GM18909 (cell line): Measurements from ENCODE around the gene GGNBP2.
"Not testable (repeated sequence)": the region's sequence is repeated elsewhere in the genome, so short reads cannot be mapped to it uniquely, and the experiment has no call there.

Source experiments
- ATAC-seq: cut with Tn5 transposase; IDR thresholded peaks from one replicate; pipeline ENCODE4 v1.9.1; 2021; ENCODE audit warnings: mild to moderate bottlenecking; ENCODE audit not compliant: unreplicated experiment, poor library complexity

GGNBP2 gene

DNA sequence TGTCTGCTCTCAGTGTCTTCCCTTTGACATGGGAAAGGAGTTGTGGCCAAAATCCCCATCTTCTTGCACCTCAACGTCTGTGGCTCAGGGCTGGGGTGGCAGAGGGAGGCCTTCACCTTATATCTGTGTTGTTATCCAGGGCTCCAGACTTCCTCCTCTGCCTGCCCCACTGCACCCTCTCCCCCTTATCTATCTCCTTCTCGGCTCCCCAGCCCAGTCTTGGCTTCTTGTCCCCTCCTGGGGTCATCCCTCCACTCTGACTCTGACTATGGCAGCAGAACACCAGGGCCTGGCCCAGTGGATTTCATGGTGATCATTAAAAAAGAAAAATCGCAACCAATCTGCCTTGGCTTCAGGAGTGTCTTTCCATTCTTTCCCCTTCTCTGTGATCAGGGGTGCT, 55.7 kb downstream of the GGNBP2 start:
- no peak for ATAC-seq

DNA sequence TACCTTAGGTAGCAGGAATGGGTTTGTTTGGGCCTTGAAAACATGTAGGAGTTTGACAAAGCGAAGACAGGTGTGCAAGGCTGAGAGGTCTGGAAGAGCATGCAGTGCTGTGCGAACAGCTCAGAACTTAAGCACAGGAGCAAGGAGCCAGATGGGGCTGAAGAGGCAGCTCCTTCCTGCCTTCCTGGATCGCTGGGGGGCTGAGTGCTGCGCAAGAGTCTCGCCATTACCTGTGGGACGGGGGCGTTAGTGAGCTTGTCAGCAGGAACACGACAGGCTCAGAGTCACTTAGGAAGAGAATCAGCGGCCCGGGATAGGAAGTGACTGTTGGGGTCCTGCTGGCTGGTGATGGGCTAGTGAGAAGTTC, 56.2 kb downstream of the GGNBP2 start:
- ATAC-seq = no peak

DNA sequence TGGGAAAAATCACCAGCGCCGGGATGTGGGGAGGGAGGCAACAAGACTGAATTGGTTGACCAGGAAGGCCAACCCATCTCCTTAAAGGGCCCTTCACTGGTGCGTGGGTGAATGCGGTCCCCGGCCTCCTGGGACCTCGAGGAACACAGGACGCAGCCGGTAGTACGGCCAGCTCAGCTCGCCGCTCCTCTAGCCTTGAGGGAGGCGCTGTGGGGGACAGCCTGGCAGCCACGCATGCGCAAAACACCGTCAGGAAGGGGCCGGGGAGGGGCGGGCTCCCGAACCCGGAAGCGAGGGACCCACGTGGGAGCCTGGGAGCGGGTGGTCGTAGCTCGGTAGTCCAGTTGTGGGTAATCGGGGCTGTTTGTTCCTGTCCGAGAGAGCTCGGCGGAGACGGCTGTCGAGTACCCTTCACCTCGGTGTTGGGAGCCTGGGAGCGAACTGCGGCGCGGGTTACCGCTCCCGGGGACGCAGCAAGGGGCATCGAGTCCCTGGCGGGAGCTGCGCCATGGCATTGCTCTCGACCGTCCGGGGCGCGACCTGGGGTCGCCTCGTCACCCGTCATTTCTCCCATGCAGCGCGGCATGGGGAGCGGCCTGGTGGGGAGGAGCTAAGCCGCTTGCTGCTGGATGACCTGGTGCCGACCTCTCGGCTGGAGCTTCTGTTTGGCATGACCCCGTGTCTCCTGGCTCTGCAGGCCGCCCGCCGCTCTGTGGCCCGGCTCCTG, 56.7 kb downstream of the GGNBP2 start, which contains the start of gene MRM1:
MRM1 (plus strand) TSS at position 281 of the 727 bp plus-strand sequence; CDS start at position 509, 228 bp downstream.
- ATAC-seq = peak; percentile 79

DNA sequence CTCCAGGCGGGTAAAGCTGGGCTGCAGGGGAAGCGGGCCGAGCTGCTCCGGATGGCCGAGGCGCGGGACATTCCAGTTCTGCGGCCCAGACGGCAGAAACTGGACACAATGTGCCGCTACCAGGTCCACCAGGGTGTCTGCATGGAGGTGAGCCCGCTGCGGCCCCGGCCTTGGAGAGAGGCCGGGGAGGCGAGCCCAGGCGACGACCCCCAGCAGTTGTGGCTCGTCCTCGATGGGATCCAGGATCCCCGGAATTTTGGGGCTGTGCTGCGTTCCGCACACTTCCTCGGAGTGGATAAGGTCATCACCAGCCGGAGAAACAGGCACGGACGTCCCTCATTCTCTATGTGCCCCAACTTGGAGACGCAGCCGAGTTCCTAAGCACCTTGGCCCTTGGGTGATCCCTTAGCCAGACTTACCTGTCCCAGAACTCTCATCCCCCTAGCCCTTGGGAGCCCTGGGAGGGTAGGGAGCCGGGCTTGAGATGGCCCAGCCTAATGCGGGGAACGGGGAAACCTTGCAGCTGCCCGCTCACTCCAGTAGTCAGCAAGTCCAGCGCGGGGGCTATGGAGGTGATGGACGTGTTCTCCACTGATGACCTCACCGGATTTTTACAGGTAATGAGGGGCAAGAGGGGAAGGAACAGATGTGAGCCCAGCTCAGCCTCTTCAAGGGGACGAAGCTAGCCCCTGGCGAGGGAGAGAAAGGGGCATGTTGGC, 57.5 kb downstream of the GGNBP2 start:
- no peak for ATAC-seq

DNA sequence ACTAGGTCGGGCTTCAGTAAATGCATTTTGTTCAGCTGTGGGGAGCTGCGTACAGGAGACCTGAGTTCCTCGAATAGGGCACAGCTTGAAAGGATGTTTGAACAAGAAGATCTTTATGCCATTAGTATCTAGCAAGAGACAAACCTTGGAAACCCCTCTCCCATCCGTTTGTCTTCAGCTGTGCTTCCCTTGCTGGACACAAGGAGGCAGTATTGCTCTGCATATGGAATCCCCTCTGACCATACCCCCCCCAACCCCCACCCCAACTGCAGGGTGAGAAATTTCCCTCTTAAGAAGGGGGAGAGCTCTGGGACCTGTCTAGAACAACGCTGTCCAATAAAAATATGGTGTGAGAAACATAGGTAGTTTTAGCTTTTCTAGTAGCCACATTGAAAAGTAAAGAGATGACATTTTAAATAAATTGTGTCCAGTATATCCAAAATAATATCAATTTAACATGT, 58.2 kb downstream of the GGNBP2 start:
- ATAC-seq = no peak

DNA sequence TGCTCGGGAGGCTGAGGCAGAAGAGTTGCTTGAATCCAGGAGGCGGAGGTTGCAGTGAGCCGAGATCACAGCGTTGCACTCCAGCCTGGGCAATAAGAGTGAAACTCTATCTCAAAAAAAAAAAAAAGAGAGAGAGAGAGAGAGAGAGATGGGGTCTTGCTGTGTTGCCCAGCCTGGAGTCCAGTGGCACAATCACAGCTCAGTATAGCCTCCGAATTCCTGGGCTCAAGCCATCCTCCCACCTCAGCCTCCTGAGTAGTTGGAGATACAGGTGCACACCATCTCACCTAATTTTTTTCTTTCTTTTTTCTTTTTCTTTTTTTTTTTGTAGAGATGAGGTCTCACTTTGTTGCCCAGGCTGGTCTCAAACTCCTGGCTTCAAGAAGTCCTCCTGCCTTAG, 60.3 kb downstream of the GGNBP2 start:
- not testable (repeated sequence) for ATAC-seq

DNA sequence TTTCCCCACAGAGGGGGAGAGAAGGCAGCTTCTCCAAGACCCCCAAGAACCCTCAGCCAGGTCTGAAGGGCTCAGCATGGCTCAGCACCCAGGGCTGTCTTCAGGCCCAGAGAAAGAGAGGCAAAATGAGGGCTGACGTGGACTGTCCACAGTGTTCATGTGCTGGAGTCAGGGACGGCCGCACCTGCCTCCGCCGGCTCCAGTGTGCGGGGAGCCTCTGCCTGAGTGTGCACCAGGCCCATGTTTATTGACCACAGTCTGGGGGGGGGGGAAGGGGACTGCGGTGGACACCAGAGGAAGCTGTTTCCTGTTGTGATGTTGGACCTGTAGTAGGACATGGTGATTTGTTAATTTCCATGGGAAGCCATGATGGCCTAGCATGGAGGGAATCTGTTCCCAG, 63.6 kb downstream of the GGNBP2 start:
- no peak for ATAC-seq

DNA sequence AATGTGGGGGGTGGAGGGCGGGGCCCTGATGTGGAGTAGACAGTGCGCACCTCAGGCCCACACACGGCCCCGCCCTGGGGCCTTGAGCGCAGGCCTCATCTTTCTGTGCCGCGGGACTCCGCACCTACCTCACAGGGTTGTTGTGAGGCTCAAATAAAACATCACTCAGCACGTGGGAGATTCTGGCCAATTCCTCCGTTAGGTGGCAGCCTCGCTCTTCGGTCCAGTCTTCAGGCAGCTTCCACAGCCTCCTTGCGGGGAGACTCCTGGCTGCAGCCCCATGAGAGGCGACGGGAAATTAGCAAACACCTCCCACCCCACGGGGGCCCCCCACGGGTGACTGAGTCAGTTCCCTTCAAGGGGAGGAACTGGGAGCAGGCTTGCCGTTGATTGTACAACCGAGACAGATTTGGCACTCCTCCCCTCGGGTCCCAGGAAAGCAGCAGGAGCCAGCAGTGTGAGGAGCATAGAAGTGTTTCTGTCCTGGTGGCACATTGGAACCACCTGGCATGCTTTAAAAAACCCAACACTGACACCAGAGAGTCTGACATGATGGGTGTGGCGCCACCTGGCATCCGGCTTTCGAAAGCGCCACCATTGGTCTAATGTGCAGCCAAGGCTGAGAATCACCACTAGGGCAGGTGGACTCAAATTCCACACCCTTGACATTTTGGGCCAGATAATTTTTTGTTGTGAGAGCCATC, 64.2 kb downstream of the GGNBP2 start:
- ATAC-seq = no peak

DNA sequence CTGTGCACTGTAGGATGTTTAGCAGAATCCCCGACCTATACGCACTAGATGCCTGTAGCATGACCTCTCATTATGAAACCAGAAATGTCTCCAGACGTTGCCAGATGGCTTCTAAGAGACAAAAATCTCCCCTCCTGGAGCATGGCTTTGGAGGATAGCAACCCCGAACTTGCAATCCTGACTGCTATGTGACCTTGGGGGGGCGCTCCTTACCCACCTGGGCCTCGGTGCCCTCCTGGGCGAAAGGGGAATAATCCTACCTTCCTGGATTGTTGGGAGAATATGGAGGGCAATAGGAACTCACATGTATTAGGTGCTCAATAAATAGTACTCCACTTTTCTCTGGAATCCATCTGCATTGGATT, 64.8 kb downstream of the GGNBP2 start:
- ATAC-seq = no peak

DNA sequence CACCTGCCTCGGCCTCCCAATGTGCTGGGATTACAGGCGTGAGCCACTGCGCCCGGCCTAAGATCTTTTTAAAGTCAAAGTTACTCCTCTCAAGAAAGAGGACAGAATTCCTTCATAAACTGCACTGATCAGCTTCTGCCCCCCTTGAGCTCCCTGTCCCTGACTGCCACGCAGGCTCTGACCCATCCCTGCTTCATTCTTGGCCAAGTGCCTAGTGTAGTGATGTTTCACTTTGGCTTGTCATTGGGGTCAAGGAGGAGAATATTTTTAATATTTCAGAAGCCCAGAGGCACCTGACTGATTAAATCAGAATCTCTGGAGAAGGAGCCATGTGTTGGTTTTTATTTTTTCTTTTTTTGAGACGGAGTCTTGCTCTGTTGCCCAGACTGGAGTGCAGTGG, 65.8 kb downstream of the GGNBP2 start:
- no peak for ATAC-seq

DNA sequence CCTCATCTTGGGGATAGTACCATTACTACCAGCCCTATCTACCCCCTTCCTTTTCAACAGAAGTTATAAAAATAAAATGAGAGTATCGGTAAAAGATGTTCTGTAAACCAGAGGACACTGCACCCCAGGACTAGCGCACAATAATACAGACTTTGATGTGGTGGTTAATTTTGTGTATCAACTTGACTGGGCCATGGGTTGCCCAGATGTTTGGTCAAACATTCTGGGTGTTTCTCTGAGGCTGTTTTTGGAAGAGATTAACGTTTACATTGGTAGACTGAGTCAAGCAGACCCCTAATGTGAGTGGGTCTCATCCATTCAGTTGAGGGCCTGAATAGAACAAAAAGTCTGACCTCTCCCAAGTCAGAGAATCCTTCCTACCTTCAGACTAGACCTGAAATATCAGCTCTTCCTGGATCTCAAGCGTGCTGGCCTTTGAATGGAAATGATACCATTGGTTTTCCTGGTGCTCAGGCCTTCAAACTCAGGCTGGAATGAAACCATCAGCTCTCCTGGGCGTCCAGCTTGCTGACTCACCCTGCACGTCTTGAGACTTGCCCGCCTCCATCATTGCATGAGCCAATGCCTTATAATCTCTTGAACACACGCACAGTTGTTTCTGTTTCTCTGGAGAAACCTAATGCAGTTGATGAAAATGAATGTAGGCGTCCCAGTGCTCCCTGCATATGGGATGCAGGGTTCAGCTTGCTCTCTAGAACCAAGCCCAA, 66.8 kb downstream of the GGNBP2 start:
- no peak for ATAC-seq

DNA sequence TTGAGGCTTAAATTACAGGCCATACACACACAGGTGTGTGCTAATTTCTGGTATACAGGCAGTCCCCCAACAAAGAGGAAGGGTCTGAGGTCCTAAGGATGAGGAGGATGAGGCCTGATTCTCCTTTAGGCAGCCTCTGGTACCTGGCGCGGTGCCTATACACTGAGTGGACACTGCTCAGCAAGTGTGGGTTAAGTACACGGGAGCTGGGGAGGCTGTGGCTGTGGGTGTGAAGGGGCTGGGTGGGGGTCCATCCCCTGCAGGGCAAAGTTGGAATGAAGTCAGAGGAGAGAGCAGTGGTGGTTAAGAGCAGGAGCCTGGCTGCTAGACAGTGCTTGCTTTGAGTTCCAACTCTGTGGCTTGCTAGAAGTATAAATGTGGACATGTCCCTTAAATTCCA, 67.6 kb downstream of the GGNBP2 start:
- ATAC-seq = no peak

DNA sequence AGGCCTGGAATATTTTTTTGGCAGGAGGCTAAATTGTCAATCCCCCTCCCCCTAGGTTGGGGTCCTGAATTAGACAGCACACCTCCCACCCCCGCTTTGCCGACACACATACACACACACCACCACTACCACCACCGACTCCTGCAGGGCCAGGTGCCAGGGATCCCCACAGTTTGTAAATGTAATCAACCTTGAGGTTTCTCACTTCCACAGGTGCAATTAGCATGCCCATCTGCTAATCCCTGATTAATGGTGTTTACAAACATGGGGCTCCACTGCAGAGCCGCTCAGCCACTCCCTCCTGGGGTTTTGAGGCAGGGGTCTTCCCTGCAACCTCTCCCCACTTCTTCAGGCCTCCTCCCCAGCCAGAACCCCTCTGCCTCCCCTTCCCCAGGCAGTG, 68.4 kb downstream of the GGNBP2 start:
- no peak for ATAC-seq

DNA sequence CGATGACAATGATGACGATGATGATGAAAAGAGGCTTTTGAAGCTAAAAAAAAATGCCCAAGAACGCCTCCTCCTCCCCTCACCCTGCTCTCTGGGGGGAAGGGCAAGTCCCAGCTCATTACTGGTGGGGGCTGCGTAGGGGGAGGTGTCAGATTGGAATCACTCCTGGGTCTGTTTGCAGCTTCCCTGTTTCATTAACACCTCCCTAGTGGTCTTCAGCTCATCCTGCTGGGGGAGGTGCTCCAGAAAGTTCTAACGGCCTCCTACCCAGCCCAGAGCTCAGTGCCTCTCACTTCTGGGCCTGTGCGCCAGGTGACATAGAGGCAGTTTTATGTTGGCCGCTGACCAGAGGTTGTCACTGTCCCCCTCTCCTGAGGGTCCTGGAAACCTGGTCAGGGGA, 69.4 kb downstream of the GGNBP2 start:
- no peak for ATAC-seq

DNA sequence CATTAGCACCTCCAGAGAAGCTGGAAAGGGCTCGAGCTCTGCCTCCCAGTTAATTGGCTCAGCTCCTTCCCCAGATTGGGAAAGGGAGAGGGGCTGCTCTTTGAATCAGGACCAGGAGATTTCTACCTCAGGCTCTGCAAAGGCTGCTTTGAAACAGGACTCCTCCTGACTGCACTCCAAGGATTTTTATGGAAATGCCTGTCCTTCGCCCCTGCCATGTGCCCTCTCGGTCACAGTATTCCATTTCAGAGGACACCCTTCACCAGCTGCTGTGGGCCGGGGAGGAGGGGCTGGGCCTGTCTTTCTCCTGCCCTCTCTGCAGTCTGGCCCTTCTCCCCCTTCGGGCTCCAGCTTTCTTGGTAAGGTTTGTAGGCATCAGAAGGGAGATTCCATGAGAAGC, 70.2 kb downstream of the GGNBP2 start:
- no peak for ATAC-seq

DNA sequence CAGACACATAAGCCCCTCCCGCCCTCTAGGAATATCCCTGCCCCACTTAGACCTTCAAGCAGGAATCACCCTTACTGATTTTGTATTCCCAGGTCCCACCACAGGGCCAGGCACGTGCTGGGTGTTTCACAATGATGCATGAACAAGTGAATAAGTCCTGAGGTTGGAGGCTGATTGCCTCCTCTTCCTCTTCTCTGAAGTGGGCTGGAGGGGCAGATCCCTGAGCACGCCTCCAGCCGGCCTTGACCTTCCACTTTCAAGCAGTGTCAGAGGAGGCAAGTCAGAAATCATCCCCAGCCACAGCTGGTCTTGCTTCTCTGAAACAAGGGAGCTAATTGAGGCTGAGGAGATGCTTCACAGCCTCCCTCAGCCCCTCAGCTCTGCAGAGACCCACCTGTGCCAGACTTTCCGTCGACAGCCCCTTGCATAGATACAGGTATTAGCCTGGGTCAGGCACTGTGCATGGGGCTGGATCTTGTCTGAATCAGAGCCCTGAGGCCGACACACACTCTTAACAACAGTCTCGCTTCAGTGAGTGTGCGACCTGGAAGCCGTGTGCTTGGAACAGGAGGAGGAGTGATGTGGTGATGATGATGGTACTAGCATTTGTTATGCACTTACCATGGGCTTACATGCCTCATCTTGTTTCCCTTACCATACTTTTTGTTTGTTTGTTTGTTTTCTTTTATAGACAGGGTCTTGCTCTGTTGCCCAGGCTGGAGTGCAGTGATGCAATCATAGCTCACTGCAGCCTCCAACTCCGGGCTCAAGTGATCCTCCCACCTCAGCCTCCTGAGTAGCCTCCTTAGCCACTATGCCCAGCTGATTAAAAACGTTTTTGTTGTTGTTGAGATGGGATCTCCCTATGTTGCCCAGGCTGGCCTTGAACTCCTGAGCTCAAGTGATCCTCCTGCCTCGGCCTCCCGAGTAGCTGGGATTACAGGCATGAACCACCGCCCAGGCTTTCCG, 71.6 kb downstream of the GGNBP2 start:
- no peak for ATAC-seq

DNA sequence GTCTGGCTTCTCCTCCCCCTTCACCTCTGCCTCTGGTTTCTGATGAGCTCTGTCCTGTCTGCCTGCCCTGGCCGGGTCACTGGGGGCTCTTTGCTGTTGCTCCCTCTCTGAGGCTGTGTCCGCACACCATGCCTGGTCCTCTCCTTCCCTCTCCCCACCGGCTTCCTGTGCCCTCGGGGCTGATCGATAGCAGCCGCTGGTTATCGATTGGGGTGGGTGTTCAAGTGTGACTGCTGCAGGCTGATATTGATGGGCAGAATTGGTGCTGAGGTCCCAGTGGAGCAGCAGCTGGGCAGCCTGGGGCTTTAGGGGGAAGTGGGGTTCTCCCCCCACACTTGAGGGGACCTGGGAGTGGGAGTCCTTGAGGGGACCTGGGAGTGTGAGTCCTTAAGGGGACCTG, 73.1 kb downstream of the GGNBP2 start:
- ATAC-seq = no peak

DNA sequence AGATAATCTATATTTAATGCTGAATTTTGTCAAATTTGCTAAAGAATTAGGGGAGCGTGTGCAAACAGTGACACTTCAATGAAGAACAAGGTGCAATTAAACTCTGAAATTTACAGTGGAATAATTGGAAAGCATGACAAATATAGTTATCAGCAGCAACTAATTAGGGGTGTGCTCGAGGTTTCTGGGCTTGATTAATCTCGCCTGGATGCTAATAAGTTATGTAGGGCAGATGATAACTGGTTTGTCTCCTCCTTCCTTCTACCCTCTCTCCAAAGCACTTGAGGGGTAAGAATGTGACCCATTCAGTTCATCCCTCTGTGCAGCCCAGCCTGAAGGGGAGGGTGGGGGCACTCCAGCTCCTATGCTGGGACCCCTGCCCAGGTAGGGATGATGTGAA, 78.6 kb downstream of the GGNBP2 start:
- no peak for ATAC-seq

DNA sequence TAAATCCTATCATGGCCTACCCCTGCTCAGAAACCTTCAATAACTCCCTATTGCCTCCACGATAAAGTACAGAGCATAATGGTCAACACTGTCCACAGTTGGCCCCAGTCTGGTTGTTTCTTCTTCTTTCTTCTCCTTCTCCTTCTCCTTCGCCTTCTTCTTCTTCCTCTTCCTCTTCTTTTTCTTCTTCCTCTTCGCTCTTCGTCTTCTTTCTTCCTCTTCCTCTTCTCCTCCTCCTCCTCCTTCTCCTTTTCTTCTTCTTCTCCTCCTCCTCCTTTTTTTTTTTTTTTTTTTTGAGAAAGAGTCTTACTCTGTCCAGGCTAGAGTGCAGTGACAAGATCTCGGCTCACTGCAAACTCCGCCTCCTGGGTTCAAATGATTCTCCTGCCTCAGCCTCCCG, 80.5 kb downstream of the GGNBP2 start:
- ATAC-seq = no peak

DNA sequence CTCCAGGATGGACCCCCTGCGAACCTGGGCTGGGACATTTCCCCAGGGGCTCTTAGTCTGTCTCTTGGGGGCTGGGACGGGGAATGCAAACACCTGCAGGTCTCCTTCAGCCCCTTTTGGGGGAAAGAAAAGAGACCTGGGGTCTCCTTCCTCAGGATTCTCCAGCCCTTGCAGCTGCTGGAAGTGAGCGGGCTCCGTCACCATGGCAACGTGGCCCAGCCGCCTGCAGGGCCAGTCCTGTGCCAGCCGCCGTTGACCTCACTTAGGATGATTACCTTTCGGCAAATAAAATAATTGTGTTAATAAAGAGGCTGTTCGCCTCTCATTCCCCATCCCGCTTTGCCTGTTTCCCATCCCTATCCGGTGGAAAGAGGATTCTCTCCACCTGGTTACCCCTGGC, 82.4 kb downstream of the GGNBP2 start:
- ATAC-seq = no peak
